HG03575 (cell line): Measurements from ENCODE around the gene IKZF3.
"Not testable (repeated sequence)": the region's sequence is repeated elsewhere in the genome, so short reads cannot be mapped to it uniquely, and the experiment has no call there.

ENCODE experiments used
- ATAC-seq: cut with Tn5 transposase; IDR thresholded peaks from one replicate; pipeline ENCODE4 v1.9.1; 2021; ENCODE audit not compliant: unreplicated experiment, insufficient number of reproducible peaks, low FRiP score; ENCODE audit errors: extremely low read depth

Gene IKZF3

GRCh38 chr17:39748444-39749034, 115.6 kb downstream of the IKZF3 start:
- ATAC-seq, result not testable (repeated sequence)

GRCh38 chr17:39747745-39748144, 116.4 kb downstream of the IKZF3 start:
- ATAC-seq, result no peak

- no peak for ATAC-seq
These were observed 118.0 kb downstream of the IKZF3 start for GRCh38 chr17:39746145-39746461.

- ATAC-seq, result no peak
These were observed 118.6 kb downstream of the IKZF3 start for GRCh38 chr17:39745335-39746144.

DNA sequence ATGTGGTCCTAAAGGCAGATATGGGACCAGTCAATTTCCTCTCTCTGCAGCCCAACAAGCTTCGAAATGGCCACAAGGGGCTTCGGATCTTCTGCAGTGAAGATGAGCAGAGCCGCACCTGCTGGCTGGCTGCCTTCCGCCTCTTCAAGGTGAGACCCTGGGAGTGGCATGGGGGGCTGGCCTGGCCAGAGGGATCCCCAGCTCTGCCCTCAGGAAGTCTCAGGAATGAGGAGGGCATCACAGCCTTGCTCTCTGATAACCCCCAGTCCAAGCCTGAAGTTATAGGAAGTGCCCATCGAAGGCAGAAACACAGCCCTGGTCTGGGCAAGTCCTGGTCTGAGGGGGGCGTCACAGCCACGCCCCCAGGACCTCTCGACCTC, 119.3 kb downstream of the IKZF3 start:
- no peak for ATAC-seq

DNA sequence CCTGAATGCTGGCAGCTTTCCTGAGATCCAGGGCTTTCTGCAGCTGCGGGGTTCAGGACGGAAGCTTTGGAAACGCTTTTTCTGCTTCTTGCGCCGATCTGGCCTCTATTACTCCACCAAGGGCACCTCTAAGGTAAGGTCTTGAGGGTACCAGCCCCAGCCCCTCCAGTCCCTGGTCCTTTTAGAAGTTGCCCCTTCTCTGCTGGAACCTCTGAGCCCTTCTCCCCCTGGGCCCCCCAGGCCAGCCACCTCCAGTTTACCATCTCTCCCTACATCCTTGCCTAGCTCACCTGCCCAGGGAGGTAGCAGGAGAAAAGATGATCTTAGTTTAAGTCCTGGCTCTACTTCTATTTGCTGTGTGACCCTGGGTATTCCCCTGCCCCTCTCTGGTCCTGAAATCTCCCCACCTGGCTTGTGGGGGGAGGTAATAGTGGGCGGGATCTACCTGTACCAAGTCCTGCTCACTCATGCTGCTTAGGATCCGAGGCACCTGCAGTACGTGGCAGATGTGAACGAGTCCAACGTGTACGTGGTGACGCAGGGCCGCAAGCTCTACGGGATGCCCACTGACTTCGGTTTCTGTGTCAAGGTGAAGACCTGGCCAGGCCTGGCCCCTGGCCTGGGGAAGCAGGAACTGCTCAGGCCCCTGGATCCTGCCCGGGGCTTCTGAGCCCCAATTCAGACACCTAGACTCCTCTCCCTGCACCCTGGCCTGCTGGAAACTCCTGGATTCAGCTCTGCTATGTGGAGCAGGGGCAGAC, 119.9 kb downstream of the IKZF3 start:
- no peak for ATAC-seq

- no peak for ATAC-seq
These were observed 121.2 kb downstream of the IKZF3 start for GRCh38 chr17:39742856-39743436.

DNA sequence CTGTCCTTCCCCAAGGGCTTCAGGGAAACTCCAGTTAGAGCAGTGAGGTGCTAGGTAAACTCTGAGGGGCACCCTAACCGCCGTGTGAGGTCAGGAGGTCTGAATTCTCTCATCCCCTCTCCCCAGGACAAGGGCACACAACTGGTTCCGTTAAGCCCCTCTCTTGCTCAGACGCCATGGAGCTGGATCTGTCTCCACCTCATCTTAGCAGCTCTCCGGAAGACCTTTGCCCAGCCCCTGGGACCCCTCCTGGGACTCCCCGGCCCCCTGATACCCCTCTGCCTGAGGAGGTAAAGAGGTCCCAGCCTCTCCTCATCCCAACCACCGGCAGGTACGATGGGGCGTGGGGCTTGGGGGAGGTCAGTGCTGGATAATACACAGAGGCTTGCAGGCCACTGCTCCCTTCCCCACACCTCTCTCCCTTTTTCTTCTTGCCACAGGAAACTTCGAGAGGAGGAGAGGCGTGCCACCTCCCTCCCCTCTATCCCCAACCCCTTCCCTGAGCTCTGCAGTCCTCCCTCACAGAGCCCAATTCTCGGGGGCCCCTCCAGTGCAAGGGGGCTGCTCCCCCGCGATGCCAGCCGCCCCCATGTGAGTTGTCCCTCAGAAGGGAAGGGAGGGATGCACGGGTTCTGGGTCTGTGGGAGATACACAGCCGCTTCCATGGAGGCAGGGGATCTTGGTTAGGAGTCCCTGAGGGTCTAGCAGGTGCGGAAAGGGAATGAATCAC, 121.8 kb downstream of the IKZF3 start:
- ATAC-seq, result no peak

- ATAC-seq, result no peak
These were observed 123.6 kb downstream of the IKZF3 start for GRCh38 chr17:39740357-39741111.

DNA sequence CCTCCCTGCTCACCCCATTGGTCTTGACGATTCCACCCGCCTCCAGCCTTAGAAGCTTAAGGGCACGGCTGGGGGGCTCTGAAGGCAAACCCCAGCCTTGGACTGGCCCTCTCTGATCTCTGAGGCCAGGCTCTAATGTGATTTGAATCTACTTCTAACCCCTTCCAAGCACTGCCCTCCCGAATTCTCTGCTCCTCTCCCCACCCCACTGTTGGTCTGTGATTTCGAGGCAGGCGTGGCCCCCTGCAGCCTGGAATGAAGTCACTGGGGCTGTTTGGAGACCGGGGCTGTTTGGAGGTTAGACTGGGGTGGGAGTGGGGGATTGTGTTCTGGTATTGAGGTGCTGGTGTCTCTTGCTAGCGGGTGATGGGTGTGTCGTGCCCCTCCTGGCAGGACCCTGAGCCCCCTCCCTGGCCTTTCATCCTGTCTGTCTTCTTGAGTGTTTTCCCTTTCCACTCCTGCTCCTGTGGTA, 124.2 kb downstream of the IKZF3 start:
- no peak for ATAC-seq

- no peak for ATAC-seq
These were observed 124.9 kb downstream of the IKZF3 start for GRCh38 chr17:39738983-39739884.

DNA sequence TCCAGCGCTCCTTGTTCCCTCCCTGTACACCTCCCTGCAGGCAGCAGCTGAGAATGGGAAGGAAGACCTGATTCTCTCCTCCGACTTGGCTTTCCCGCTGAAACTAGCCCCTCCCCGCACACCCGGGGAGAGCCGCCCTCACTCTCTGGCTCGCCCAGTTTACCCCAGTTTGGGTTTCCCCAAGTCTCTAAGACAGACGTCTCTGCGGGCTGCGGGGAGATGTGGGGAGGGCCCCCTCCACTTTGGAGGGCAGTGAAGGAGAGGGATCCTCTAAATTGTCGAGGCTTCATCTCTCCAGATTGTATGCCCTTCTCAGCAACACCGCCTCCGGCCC, 125.6 kb downstream of the IKZF3 start:
- ATAC-seq, result no peak

- no peak for ATAC-seq
These were observed 126.1 kb downstream of the IKZF3 start, which contains the start of gene GRB7 for GRCh38 chr17:39737760-39738567. GRB7 (plus strand) TSS chr17:39737938; CDS start chr17:39742302, 4,364 bp downstream.

GRCh38 chr17:39737206-39737759, 126.8 kb downstream of the IKZF3 start:
- ATAC-seq, result no peak

- no peak for ATAC-seq
These were observed 127.6 kb downstream of the IKZF3 start for GRCh38 chr17:39736319-39737165.

DNA sequence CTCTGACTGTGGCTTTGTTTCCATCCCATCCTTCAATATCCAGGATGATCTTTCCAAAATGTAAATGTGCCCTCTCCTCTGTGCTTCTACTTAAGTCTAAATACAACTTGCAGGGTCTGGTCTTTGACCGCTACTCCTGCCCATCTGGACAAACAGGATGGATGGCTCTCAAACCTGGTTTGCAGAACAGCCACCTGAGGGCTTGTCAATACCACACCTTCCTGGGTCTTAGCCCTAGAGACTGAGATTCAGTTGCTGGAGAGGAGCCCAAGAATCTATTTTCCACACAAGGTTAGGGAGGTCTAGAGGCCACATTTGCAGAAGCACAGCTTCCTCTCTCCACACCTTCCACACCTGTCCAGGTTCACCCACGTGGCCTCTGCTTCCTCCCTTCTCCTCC, 128.2 kb downstream of the IKZF3 start:
- no peak for ATAC-seq
